Endothelial cell of umbilical vein (primary cell): ENCODE data around the gene SNX24. TPM values are rescaled to one million over a fixed set of nuclear protein-coding genes. Genes with fewer than 3 reads are reported as not detected.

Experiments
- BruUV-seq: library from RNA; stranded (reverse); fragments of 400-500 nt; replicated peaks from 2 replicates; lab custom pipeline; 2021; lab: Mats Ljungman, UMichigan
- CTCF ChIA-PET: fragments of 300-600, 350-600 bp; sonication (Branson Sonifier 250); formaldehyde crosslinking; loops from one replicate; lab custom pipeline; 2021; ENCODE audit warnings: antibody characterized with exemption, inconsistent platforms; lab: Charles Lee
- POLR2A ChIA-PET: fragments of 300-600, 350-600 bp; sonication (Branson Sonifier 250); formaldehyde crosslinking; loops from one replicate; lab custom pipeline; 2021; ENCODE audit warnings: antibody characterized with exemption, inconsistent platforms; lab: Charles Lee
- DNase-seq: peaks from one replicate; pipeline ENCODE4 v3.0.0-alpha.2; 2011; ENCODE audit warnings: low read depth, low spot score
- FAIRE-seq: peaks from 2 replicates; lab custom pipeline; 2011; peaks lifted over from hg19 to GRCh38; lab: Jason Lieb, UNC
- H2AFZ ChIP-seq: 2 replicates; pipeline ENCODE4 v1.6.0; 2012; ENCODE audit warnings: low read depth, low read length, control low read depth, inconsistent platforms
- H3K27ac ChIP-seq: 2 replicates; pipeline ENCODE4 v1.5.1; 2011; ENCODE audit warnings: low read depth, mild to moderate bottlenecking, control low read depth, low read length, moderate library complexity; ENCODE audit not compliant: insufficient read depth
- H3K27me3 ChIP-seq, 2 experiments: 2 replicates each; pipeline versions ENCODE4 v1.6.0 to v1.6.1; 2011; ENCODE audit warnings: low read length in 2 of 2, mixed read lengths in 1 of 2; ENCODE audit not compliant: control insufficient read depth in 2 of 2, insufficient read depth in 2 of 2
- H3K36me3 ChIP-seq, 2 experiments: 2 replicates in 1 of 2; 3 replicates in 1 of 2; pipeline ENCODE4 v1.5.1; 2011; ENCODE audit warnings: low read length in 2 of 2, mild to moderate bottlenecking in 1 of 2, moderate library complexity in 1 of 2; ENCODE audit not compliant: control insufficient read depth in 2 of 2, insufficient read depth in 2 of 2; ENCODE audit errors: extremely low read depth in 1 of 2
- H3K4me1 ChIP-seq: 3 replicates; pipeline ENCODE4 v1.5.1; 2011; ENCODE audit warnings: mild to moderate bottlenecking, low read length; ENCODE audit not compliant: control insufficient read depth, insufficient read depth; ENCODE audit errors: extremely low read depth
- H3K4me2 ChIP-seq: 2 replicates; pipeline ENCODE4 v1.6.1; 2011; ENCODE audit warnings: low read length, control low read depth, mixed read lengths; ENCODE audit not compliant: insufficient read depth
- H3K4me3 ChIP-seq, 3 experiments: fragments of 200-600 bp in 1 of 3; sonication (generic), shearing (Covaris generic) in 1 of 3; replicated peaks in 1 of 3; 2 replicates each; pipeline ENCODE4 v1.5.1; 2011 to 2016; ENCODE audit warnings: control low read depth in 3 of 3, low read length in 3 of 3, mild to moderate bottlenecking in 2 of 3, inconsistent platforms in 1 of 3, low read depth in 1 of 3, moderate library complexity in 1 of 3; ENCODE audit not compliant: insufficient read depth in 1 of 3
- H3K79me2 ChIP-seq: 2 replicates; pipeline ENCODE4 v1.6.0; 2012; ENCODE audit warnings: low read length, inconsistent platforms; ENCODE audit not compliant: control insufficient read depth, insufficient read depth
- H3K9ac ChIP-seq: replicated peaks from 2 replicates; pipeline ENCODE3; 2011; ENCODE audit warnings: low read length, control low read depth; ENCODE audit not compliant: insufficient read depth; ENCODE audit errors: extremely low read depth
- H3K9me1 ChIP-seq: replicated peaks from 3 replicates; pipeline ENCODE4 v1.6.0; 2011; ENCODE audit warnings: mild to moderate bottlenecking, low read length; ENCODE audit not compliant: control insufficient read depth, insufficient read depth; ENCODE audit errors: extremely low read depth
- H3K9me3 ChIP-seq: replicated peaks from 2 replicates; pipeline ENCODE4 v1.5.1; 2012; ENCODE audit warnings: low read length, inconsistent platforms; ENCODE audit not compliant: control insufficient read depth, insufficient read depth
- H4K20me1 ChIP-seq: replicated peaks from 2 replicates; pipeline ENCODE3; 2011; ENCODE audit warnings: mild to moderate bottlenecking, low read length; ENCODE audit not compliant: control insufficient read depth, insufficient read depth; ENCODE audit errors: extremely low read depth
- CTCF ChIP-seq, 2 donors: IDR thresholded peaks; 1 replicate in 1 of 2; 2 replicates in 1 of 2; pipeline ENCODE4 v1.5.1; 2011; ENCODE audit warnings: low read length in 2 of 2, mild to moderate bottlenecking in 2 of 2, moderate library complexity in 2 of 2, control low read depth in 1 of 2, inconsistent platforms in 1 of 2, low read depth in 1 of 2; ENCODE audit not compliant: insufficient read depth in 1 of 2; ENCODE audit errors: extremely low read depth in 1 of 2
- EZH2 ChIP-seq: IDR thresholded peaks from 2 replicates; pipeline ENCODE4 v1.6.1; 2012; ENCODE audit warnings: borderline replicate concordance, low read depth, mild to moderate bottlenecking, moderate library complexity, low read length, inconsistent platforms; ENCODE audit not compliant: severe bottlenecking
- FOS ChIP-seq: IDR thresholded peaks from 2 replicates; pipeline ENCODE4 v1.6.1; 2011; ENCODE audit warnings: mild to moderate bottlenecking, low read length, moderate library complexity, borderline replicate concordance; ENCODE audit not compliant: insufficient read depth
- GATA2 ChIP-seq: IDR thresholded peaks from 2 replicates; pipeline ENCODE4 v1.7.0; 2011; ENCODE audit warnings: low read depth, mild to moderate bottlenecking, moderate library complexity, mixed read lengths, low read length; ENCODE audit not compliant: insufficient read length, insufficient read depth
- JUN ChIP-seq: IDR thresholded peaks from 2 replicates; pipeline ENCODE4 v1.6.1; 2011; ENCODE audit warnings: borderline replicate concordance, low read depth; ENCODE audit not compliant: insufficient read length, insufficient read depth
- MAX ChIP-seq: IDR thresholded peaks from 2 replicates; pipeline ENCODE4 v1.6.1; 2011; ENCODE audit not compliant: insufficient read depth, insufficient read length
- MYC ChIP-seq: IDR thresholded peaks from one replicate; pipeline ENCODE4 v1.6.1; 2011; ENCODE audit warnings: mild to moderate bottlenecking, low read depth, low read length
- POLR2A ChIP-seq: IDR thresholded peaks from 2 replicates; pipeline ENCODE4 v1.6.1; 2012; ENCODE audit warnings: low read depth, mild to moderate bottlenecking, control low read depth, low read length
- POLR2AphosphoS5 ChIP-seq: IDR thresholded peaks from 2 replicates; pipeline ENCODE4 v1.6.1; 2012; ENCODE audit warnings: low read depth, mild to moderate bottlenecking, control low read depth, low read length, moderate library complexity; ENCODE audit not compliant: insufficient read depth
- dilution Hi-C: fragments of 300-500 bp; cut with MboI; formaldehyde crosslinking; loops from one replicate; pipeline ENCODE4 v1.15.0; 2019; ENCODE audit warnings: low sequenced_read_pairs; ENCODE audit not compliant: extremely low pct_ligation_motif_present
- intact Hi-C: fragments of 100-400 bp; cut with micrococcal nuclease; formaldehyde crosslinking; loops from one replicate; pipeline ENCODE4 v1.10.0; 2022
- polyA plus RNA-seq, 4 experiments: library from polyadenylated mRNA; depleted of rRNA in 3 of 4; stranded (reverse) in 3 of 4; unstranded in 1 of 4; fragments of >200 nt; gene quantifications; 2 replicates each; pipeline versions ENCODE4 v1.2.1 to v1.2.3, GENCODE V29; 2011 to 2012; ENCODE audit warnings: missing spikeins in 1 of 4
- total RNA-seq: library from RNA; stranded (reverse); gene quantifications from 2 replicates; pipeline ENCODE4 v1.2.3, GENCODE V29; 2021

SNX24 gene
- total and polyA plus RNA-seq, 2 donors (not counting 3 experiments of a cell fraction or from before 2014, with no cell fraction given): 2.9 to 14.9 TPM

GRCh38 chr5:122844910-122845228 is 544 bp upstream of the SNX24 start:
- Histone ChIP-seq H4K20me1 (no peaks in the 10 kb centered on the region), H3K9me3 (no peaks in the 10 kb centered on the region), H3K4me2 (peak overlapping the region; percentile 57), H3K4me3 (peak overlapping the region; percentile 71 to 93 (median 76)), H3K27ac (peak overlapping the region; percentile 0), H3K9me1 (no peaks in the 10 kb centered on the region), H3K9ac (peak overlapping the region; percentile 80), H3K27me3 (no peaks in the 10 kb centered on the region), H3K79me2 (no peaks in the 10 kb centered on the region), H2AFZ (peak overlapping the region; percentile 89), H3K36me3 (no peaks in the 10 kb centered on the region), H3K4me1 (peaks cover 17% of the 10 kb centered on the region)
- FAIRE-seq (peak; percentile 70), DNase-seq (no peak)
- ChIA-PET CTCF (interaction anchor here (0.9 to 3.6 kb wide), 4 partner anchors 9 to 141 kb away, joined by 3 to 21 read pairs (median 6); no protein-coding TSS in a partner anchor), POLR2A (no interaction called here)
- no TSS peak for BruUV-seq
- dilution Hi-C loops (no loop called here), intact Hi-C loops (loop anchor here (1.0 to 10.0 kb wide), 7 partner anchors 71 to 670 kb away; partner anchors contain the start of genes CSNK1G3 and PPIC)
- TF ChIP-seq POLR2AphosphoS5 (no peak), GATA2 (no peak), POLR2A (no peak), EZH2 (no peak), FOS (no peak), MAX (no peak), MYC (no peak), JUN (no peak), CTCF (IDR thresholded peaks at IDR 0.05; ENCODE audit: extremely low read depth in 1 of 2, insufficient read depth in 1 of 2, low read depth in 1 of 2, low read length in 2 of 2) (no peak)
